ENCODE results near the gene ATAD3A.
"Not testable (repeated sequence)": the region's sequence is repeated elsewhere in the genome, so short reads cannot be mapped to it uniquely, and the experiment has no call there.

Gene ATAD3A

DNA sequence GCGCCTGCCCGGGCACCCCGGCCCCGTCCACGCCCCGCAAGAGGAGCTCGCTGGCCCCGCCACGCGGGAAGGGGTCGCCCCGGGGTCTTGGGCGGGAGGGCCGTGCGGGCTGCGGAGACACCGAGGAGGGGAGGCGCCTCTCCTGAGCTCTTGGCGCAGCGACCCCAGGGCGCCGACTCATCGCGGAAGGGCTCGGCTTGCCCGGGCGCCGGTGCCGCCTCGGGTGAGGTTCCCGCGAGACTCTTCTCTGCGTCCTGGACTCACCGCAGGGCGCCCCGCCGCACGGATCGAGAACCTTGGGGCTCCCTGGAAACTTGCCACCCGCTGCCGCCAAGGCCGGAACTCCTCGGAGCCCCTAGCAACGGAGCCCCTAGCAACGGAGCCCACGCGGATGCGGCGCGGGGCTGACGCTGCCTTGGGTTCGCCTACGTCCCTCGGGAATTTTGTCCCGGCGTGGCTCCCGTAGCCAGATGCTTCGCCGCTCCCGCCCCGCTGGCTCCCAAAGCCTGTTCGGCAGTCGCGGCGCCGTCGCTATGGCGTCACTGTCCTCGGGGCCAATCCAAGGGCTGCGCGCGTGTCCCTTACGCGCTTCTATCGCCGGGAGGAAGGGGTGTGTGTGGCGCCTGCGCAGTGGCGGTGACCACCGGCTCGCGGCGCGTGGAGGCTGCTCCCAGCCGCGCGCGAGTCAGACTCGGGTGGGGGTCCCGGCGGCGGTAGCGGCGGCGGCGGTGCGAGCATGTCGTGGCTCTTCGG is at the start of gene ATAD3A:
ATAD3A (plus strand) TSS at position 630 of the 753 bp plus-strand sequence; CDS start at position 737, 107 bp downstream.
- in situ Hi-C loops (cut with MboI; ENCODE audit: low sequenced_read_pairs): no loop called here

DNA sequence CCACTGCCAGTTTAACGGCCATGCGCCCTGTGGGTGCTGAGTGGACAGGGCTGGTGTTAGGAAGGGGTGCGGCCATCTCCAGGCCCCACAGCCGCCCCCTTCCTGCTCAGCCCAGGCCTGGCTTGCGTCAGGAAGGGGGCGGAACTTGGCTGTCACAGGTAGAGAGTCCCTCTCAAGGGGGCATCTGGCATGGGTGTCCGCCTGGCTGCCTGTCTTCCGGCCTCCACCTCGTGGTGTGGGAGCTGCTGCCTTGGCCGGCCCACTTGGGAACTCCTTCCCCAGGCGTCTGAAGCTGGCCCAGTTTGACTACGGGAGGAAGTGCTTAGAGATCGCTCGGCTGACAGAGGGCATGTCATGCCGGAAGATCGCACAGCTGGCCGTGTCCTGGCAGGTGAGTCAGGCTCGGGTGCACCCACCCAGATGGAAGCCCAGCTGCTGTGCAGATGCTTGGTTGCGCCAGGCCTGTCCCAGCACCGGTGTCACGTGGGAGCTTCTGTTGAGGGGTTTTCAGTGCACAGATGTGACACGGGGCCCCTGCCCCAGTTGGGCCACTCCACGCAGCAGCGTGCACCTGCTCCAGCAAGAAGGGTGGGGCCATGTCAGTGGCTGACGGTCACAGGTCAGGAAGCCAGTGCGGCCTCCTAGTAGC is 49.5 kb upstream of the ATAD3A start:
- in situ Hi-C loops (cut with MboI; ENCODE audit: low sequenced_read_pairs): no loop called here

DNA sequence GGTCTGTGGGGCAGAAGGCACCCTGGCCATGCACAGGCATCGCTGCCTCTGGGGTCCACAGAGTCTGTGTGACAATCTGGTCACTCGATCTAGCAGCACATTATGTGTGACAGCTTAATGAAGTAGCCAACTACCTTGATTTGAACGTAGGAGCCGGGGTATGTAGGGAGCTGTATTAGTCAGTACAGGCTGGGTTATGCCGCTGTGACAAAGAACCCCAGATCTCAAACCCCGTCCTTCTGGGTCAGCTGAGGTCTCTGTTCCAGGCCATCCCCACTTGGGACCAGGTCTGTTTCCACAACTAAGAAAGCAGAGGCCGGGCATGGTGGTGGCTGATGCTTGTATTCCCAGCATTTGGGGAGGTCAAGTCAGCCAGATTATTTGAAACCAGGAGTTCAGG is 48.6 kb upstream of the ATAD3A start:
- in situ Hi-C loops (cut with MboI; ENCODE audit: low sequenced_read_pairs): no loop called here

DNA sequence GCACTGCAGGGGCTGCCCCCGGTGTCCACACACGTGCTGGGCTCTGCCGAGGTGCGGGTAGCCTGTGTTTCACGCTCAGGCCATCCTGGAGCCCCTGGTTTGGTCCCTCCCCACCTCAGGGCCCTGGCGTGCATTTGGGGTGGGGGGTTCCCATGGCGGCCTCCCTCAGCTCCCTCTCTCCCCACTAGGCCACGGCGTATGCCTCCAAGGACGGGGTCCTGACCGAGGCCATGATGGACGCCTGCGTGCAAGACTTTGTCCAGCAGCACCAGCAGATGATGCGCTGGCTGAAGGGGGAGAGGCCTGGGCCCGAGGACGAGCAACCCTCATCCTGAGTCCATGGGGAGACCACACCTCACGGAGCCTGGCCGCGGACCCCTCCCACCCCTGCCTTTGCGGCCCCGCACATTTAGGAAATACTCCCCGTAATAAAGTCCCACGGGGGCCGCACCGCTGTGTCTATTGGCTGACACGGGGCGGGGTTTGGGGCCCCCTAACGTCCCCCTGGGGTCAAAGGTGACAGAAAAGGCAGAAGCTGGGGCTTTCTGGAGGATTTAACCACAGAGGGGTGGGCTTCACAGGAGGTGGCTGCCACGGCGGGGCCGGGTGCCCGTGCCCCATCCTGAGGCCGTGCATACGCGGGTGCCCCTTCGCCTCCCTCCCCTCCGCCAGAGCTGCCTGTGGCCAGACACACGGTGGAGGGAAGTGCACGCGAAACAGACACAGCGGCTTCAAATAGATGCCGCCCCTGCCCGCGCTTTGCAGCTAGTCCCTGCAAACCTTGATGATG is 43.6 kb upstream of the ATAD3A start:
- in situ Hi-C loops (cut with MboI; ENCODE audit: low sequenced_read_pairs): not testable (repeated sequence)

DNA sequence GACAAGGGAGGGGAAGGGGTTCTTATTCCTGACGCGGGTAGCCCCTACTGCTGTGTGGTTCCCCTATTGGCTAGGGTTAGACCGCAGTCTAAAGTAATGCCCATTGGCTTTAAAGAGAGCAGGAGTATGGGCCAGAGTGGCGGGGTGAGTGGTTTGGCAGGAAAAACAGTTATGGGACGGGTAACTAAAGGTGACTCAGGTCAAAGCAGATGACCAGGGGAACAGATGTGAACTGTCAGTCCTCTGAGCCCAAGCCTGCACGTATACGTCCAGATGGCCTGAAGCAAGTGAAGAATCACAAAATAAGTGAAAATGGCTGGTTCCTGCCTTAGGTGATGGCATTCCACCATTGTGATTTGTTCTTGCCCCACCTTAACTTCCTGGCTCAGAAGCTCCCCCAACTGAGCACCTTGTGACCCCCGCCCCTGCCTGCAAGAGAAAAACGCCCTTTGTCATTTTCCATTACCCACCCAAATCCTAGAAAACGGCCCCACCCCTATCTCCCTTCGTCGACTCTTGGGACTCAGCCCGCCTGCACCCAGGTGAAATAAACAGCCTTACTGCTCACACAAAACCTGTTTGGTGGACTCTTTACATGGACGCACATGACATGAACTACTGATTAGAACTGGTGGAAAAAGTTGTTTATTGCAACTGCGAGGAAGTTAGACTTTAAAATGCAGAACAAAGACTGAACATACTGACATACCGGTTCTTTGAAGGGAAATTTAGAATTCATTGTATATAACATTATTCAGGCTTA is 41.2 kb upstream of the ATAD3A start:
- in situ Hi-C loops (cut with MboI; ENCODE audit: low sequenced_read_pairs): no loop called here

DNA sequence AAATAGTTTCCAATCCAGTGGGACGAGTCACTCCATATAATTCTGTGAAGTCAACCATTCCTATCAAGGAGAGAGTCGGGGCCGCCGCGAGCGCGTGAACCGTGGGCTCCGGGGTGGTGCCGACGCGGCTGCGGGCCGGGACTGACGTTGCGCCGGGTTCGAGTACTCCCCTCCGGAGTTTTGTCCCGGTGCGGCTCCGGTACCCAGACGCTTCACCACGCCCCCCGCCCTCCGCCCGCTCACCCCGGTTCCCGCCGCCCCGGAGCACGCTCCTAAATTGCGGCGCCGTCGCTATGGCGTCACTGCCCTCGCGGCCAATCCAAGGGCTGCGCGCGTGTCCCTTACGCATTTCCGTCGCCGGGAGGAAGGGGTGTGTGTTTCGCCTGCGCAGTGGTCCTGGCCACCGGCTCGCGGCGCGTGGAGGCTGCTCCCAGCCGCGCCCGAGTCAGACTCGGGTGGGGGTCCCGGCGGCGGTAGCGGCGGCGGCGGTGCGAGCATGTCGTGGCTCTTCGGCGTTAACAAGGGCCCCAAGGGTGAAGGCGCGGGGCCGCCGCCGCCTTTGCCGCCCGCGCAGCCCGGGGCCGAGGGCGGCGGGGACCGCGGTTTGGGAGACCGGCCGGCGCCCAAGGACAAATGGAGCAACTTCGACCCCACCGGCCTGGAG is 40.4 kb upstream of the ATAD3A start, which contains the start of gene ATAD3B:
ATAD3B (plus strand) TSS at position 377 of the 664 bp plus-strand sequence; CDS start at position 497, 120 bp downstream.
- in situ Hi-C loops (cut with MboI; ENCODE audit: low sequenced_read_pairs): no loop called here

DNA sequence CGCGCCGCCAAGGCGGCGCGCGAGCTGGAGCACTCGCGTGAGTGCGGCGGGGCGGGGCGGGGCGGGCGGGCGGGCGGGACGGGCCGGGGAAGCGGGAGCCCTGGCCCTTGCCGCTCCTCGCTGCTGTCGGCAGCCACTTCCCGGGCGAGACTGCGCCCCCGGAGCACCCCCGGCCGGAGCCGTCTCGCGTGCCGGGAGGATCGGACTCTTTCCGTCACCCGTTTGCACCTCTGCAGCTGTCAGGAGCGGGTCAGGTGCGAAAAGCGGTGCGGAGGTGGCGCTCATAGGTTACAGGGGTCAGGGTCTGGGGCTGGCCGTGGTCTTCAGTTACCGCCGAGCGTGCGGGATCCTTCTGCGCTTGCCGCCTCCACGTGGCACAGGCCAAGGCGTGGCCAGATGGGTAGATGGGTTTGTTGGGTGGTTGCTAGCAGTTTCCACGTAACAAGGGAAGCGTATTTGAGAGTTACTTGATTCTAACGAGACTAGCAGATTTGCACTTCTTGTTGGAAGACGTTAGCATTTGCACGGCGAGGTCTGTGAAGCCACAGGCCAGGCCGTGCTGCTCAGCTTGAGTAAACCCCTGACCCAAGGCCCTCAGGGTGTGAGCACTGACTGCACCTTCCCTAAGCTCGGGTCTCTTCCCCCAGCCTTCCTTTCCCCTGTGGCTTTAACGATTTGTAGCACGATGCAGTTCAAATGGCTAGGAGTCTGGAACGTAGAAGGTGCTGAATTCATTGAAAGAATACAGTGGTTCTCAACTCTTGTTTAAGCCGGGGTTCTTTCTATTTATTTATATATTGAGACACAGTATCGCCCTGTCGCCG is 39.7 kb upstream of the ATAD3A start:
- in situ Hi-C loops (cut with MboI; ENCODE audit: low sequenced_read_pairs): not testable (repeated sequence)

DNA sequence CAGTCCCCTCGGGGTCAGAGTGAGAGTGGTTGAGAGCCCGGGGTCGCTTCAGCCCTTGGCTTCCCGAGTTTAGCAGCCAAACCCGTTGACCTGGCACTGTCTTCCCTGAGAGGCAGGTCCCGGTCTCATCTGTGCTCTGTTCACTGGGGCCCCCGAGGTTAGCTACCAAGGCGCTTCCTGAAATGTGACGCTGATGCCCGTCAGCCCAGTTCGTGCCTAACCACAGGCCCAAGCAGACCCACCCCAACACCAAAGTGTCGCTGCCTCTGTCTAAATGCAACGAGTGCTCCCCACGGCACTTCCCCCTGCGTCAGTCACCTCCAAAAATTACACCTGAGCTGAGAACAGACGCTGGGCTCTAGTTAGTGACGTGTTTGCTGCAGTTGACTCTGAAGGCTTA is 36.0 kb upstream of the ATAD3A start:
- in situ Hi-C loops (cut with MboI; ENCODE audit: low sequenced_read_pairs): not testable (repeated sequence)

DNA sequence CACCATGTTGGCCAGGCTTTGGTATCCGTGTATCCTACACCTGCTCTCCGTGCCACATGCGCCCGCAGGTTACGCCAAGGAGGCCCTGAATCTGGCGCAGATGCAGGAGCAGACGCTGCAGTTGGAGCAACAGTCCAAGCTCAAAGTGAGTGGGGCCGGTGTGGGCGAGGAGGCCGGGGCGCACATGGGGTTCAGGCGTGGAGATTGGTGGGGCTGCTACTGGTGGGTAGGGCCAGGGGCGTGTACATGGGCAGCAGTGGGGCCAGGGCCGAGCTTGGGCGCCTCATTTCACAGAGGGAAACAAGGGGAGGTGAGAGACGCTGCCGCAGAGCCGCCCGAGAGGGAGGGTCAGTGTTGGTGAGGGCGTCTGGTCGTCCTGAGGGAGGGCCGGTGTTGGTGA is 34.8 kb upstream of the ATAD3A start:
- in situ Hi-C loops (cut with MboI; ENCODE audit: low sequenced_read_pairs): no loop called here

DNA sequence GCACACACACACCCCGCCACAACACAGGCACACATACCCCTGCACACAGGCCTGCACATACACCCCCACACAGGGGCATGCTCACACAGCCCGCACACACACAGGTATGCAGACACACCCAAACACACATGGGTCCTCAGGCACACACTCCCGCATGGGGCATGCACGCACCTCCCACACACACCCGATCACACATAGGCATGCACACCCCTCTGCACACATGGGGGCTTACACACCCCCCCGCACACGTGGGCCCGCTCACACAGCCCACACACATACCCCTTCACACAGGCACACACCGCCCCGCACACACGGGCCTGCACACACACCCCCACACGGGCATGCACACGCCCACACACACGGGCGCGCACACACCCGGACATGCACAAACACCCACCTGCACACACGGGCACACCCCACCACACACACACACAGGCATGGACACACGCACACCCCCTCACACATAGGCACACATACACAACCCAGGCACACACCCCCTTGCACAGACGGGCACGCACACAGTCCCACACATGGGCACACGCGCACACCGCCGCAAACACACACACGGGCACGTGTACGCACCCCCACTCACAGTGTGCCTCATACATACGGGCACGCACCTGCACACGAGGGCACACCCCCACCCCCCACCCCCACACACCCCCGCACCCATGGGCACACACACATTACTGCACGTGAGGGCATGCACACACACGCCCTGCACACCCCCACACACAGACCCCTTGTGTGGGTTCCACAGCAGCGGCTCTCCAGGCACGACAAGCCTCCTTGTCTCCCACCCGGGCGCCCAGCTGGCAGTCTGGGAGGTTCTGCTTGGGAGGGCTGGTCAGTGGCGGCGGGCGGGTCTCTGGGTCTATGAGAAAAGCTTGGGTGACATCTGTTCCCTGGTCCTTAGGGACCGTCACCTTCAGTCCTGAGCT is 32.1 kb upstream of the ATAD3A start:
- in situ Hi-C loops (cut with MboI; ENCODE audit: low sequenced_read_pairs): no loop called here

DNA sequence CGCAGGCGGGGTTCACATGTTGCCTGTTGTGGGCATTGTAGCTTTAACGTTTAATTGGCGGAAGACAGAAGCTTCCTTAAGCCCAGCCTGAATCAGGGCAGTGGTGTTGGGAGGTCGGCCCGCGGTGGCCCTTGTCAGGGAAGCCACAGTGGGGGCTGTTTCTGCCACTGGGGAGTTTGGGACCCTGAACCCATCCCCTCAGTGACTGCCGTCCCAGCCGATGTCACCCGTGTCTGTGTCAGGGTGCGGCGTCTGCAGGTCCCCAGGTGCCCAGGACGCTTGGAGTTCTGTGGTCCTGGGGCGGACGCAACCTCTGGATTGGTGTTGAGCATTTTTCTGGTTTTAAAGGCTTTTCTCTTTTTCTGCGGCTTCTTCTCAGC is 31.5 kb upstream of the ATAD3A start:
- in situ Hi-C loops (cut with MboI; ENCODE audit: low sequenced_read_pairs): not testable (repeated sequence)

DNA sequence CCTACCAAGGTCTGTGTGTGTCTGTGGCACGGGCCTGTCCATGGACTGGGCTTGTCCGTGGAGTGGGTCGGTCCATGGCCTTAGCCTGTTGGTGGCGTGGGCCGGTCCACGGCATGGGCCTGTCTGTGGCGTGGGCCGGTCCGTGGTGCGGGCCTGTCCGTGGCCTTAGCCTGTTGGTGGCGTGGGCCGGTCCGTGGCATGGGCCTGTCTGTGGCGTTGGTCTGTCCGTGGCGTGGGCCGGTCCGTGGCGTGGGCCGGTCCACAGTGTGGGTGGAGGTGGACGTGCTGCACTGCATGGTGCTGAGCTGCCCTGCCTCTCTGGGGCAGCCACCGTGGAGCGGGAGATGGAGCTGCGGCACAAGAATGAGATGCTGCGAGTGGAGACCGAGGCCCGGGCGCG is 30.2 kb upstream of the ATAD3A start:
- in situ Hi-C loops (cut with MboI; ENCODE audit: low sequenced_read_pairs): not testable (repeated sequence)

DNA sequence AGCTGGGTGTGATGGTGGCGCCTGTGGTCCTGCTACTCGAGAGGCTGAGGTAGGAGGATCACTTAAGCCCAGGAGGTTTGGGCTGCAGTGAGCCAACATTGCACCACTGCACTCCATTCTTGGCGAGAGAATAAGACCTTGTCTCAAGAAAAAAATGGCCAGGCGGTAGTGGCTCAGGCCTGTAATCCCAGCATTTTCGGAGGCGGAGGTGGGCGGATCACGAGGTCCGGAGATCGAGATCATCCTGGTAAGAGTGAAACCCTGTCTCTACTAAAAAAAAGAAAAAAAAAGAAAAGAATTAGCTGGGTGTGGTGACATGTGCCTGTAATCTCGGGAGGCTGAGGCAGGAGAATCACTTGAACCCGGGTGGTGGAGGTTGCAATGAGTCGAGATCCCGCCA is 29.1 kb upstream of the ATAD3A start:
- in situ Hi-C loops (cut with MboI; ENCODE audit: low sequenced_read_pairs): no loop called here

DNA sequence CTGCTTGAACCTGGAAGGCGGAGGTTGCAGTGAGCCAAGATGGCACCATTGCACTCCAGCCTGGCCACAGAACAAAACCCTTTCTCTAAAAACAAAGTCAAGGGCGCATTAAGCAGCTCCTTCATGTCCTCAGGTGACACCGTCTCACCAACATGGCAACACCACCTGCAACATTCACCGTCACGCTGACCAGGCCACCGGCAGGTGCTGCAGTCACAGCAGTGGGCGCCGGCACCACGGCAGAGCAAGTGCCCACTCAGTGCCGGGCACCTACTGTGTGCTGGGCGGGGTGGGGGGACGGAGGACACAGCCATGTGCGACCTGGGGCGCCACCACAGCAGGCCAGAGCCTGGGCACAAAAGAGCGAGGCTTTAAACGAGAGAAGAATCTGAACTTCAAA is 28.2 kb upstream of the ATAD3A start:
- in situ Hi-C loops (cut with MboI; ENCODE audit: low sequenced_read_pairs): no loop called here

DNA sequence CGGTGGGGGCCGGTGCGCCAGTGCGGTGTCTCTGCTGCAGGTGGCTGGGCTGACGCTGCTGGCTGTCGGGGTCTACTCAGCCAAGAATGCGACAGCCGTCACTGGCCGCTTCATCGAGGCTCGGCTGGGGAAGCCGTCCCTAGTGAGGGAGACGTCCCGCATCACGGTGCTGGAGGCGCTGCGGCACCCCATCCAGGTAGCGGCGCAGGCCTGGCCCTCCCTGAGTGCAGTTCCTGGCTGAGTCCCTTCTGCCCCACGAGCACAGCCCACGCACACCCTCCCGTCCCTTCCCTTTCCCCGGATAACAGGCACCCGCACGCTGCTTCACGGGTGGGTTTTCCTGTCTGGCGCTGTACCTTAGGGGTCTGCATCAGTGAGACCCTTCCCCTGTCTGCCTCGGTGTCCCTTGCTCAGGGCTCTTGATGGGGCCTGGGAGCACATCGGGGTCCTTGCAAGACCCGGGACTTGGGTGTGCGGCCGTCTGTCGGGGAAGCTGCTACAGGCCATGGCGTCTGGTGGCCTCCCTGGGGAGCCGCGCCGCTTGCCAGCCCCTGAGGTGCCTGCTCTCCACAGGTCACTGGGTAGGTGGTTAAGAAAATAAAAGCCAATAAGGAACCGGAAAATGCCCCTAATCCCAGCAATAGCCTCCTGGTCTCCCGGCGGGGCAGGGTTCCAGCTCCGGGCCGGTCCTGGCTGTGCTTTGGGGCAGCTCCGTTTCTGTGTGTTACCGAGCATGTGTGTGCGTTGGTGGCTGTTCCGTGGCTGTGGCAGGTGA is 26.8 kb upstream of the ATAD3A start:
- in situ Hi-C loops (cut with MboI; ENCODE audit: low sequenced_read_pairs): not testable (repeated sequence)

DNA sequence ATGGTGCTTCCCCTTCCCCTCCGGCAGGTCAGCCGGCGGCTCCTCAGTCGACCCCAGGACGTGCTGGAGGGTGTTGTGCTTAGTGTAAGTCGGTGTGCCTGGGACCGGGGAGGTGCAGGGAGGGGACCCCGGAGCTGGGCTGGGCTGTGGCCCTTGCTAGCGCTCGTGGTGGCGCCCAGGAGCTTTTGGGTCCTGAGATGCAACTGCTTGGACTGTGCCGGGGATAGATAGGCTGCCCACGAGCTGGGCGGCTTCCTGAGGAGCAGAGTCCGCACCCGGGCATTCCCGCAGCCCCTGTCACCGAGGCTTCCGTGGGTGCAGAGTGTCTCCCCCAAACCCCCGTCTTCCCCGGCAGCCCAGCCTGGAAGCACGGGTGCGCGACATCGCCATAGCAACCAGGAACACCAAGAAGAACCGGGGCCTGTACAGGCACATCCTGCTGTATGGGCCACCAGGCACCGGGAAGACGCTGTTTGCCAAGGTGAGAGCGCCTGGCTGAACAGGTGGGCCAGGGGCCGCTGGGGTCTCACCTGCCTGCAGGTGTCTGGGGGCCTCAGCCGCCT is 26.1 kb upstream of the ATAD3A start:
- in situ Hi-C loops (cut with MboI; ENCODE audit: low sequenced_read_pairs): not testable (repeated sequence)

DNA sequence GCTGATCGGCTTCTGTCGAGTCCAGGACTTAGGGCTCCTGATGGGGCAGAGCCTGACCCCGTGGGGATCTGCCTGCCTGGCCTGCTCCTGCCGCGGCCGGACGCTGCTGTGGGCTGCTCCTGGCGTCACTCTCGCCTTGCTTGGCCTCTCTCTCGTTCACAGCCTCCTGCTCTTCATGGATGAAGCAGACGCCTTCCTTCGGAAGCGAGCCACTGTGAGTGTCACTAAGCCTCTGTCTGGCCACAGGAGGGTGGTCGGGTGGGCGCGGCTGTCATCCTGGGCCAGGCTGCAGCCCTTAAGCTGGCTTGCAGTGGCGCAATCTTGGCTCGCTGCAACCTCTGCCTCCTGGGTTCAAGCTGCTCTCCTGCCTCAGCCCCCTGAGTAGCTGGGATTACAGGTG is 24.3 kb upstream of the ATAD3A start:
- in situ Hi-C loops (cut with MboI; ENCODE audit: low sequenced_read_pairs): no loop called here
